ENCODE data around the gene MUC2.

GRCh38 chr11:1108246-1108900 lies 33.7 kb downstream of the MUC2 start:
- TF ChIP-seq CTCF (IDR thresholded peaks at IDR 0.05; ENCODE audit: low read length) (no peak), EZH2phosphoT487 (IDR thresholded peaks at IDR 0.05; ENCODE audit: low read length) (no peak)

Data from MM.1S (cell line).